ENCODE measurements around the gene ITGB5. TPM values are rescaled to one million over a fixed set of nuclear protein-coding genes. Genes with fewer than 3 reads are reported as not detected.

Gene ITGB5
- polyA plus RNA-seq, 2 of the 4 experiments (the other 2 are of a cell fraction), result 201 to 260 TPM

- TF ChIP-seq REST (IDR thresholded peaks at IDR 0.05) (no peak), SMC3 (IDR thresholded peaks at IDR 0.05) (peak; percentile 23; the same call in 2 of the 3 replicates), HES2 (IDR thresholded peaks at IDR 0.05) (no peak), FOSL2 (IDR thresholded peaks at IDR 0.05) (no peak), FOSL2 (CRISPR knock-in tag; IDR thresholded peaks at IDR 0.05) (peak; percentile 26; the same call in 1 of the 2 replicates), ZSCAN20 (CRISPR knock-in tag; IDR thresholded peaks at IDR 0.05) (no peak), ATOH8 (CRISPR knock-in tag; IDR thresholded peaks at IDR 0.05; ENCODE audit: low read depth) (0 out of 2 replicates have a peak, but pooled peaks have one; percentile 3), RFX5 (IDR thresholded peaks at IDR 0.05) (no peak), TP53 (CRISPR knock-in tag; IDR thresholded peaks at IDR 0.05) (peak; percentile 73), HOXB5 (CRISPR knock-in tag; IDR thresholded peaks at IDR 0.05) (no peak), ESRRA (IDR thresholded peaks at IDR 0.05; ENCODE audit: borderline replicate concordance, low read length) (no peak), RARB (CRISPR knock-in tag; IDR thresholded peaks at IDR 0.05) (peak; percentile 40; the same call in 1 of the 2 replicates), PHF8 (IDR thresholded peaks at IDR 0.05; ENCODE audit: borderline replicate concordance, low read depth) (no peak), FOSB (CRISPR knock-in tag; IDR thresholded peaks at IDR 0.05) (no peak), BCL3 (IDR thresholded peaks at IDR 0.05) (peak; percentile 35; the same call in 1 of the 3 replicates), CEBPB (IDR thresholded peaks at IDR 0.05) (no peak), HDAC2 (IDR thresholded peaks at IDR 0.05) (no peak), HOXB13 (CRISPR knock-in tag; IDR thresholded peaks at IDR 0.05; ENCODE audit: low read depth) (no peak), RAD21 (conservative IDR thresholded peaks at IDR 0.05 in 1 of 2, IDR thresholded peaks at IDR 0.05 in 1 of 2) (no peak; a peak in 1 of 5 replicates), ELK1 (IDR thresholded peaks at IDR 0.05; ENCODE audit: low read depth, low read length) (no peak), FOXS1 (CRISPR knock-in tag; IDR thresholded peaks at IDR 0.05) (0 out of 2 replicates have a peak, but pooled peaks have one; percentile 6)
These were observed at the start of gene ITGB5 (continued) for GRCh38 chr3:124887177-124887931.
